Activated naive CD8-positive, alpha-beta T cell treated with anti-CD3 and anti-CD28 coated beads, Interleukin-2, amount 50 U/mL, for 24 hours (primary cell): Measurements from ENCODE around the gene OOSP1.
"Not testable (repeated sequence)": the region's sequence is repeated elsewhere in the genome, so short reads cannot be mapped to it uniquely, and the experiment has no call there.

Experiments
- ATAC-seq: fragments of 150-1000 bp; cut with Tn5 transposase; one replicate; pipeline ENCODE4 v1.10.0; 2021
- DNase-seq: peaks from one replicate; pipeline ENCODE4 v3.0.0; 2021
- H3K27ac Mint-ChIP-seq: one replicate; pipeline ENCODE4 v1.8.0; 2021; ENCODE audit warnings: mild to moderate bottlenecking, mixed read lengths
- H3K27me3 Mint-ChIP-seq: one replicate; pipeline ENCODE4 v1.8.0; 2021; ENCODE audit warnings: mixed read lengths
- H3K36me3 Mint-ChIP-seq: one replicate; pipeline ENCODE4 v1.8.0; 2021; ENCODE audit warnings: low read depth, mixed read lengths
- H3K4me1 Mint-ChIP-seq: one replicate; pipeline ENCODE4 v1.8.0; 2021; ENCODE audit warnings: mixed read lengths
- H3K4me3 Mint-ChIP-seq: one replicate; pipeline ENCODE4 v1.8.0; 2021; ENCODE audit warnings: mild to moderate bottlenecking, moderate library complexity, mixed read lengths
- H3K9me3 Mint-ChIP-seq: one replicate; pipeline ENCODE4 v1.8.0; 2021; ENCODE audit warnings: mixed read lengths

OOSP1 gene, protein sequence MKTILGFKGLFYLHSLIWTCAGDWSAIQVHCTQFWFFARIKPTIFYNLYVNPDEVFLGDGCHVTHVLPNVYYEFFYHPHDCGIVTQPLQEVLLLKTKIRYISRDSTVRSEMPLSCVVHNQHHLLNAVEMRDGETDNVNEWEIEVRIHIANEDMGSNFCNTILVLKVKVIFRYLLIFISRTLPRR

DNA sequence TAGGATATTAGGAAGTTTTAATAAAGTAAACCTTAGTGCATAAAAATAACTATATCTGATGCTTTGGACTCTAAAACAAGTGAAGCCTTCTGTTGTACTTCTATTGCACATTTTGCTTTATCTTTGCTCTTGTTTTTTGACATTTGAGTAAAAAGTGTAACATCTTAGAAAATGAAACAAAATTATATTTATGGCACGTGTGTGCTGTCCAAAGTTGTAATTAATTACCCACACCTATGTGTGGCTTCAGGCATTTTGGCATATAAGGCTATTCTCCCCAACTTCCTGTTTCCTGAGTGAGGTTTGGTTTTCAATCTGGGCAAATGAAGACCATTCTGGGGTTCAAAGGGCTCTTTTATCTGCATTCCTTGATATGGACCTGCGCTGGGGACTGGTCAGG lies at the start of gene OOSP1:
Gene OOSP1 (plus strand): TSS at position 301 of the 400 bp plus-strand sequence. CDS start 23 bp downstream, at position 324.
- no peaks in the 10 kb centered on the region for H3K36me3 Mint-ChIP-seq
- H3K4me3 Mint-ChIP-seq: no peak within 1 kb of the TSS
- no peaks in the 10 kb centered on the region for H3K9me3 Mint-ChIP-seq
- ATAC-seq: no peak
- no peaks in the 10 kb centered on the region for H3K4me1 Mint-ChIP-seq
- H3K27me3 Mint-ChIP-seq: peaks cover 12% of the 10 kb centered on the region
- no peak for DNase-seq
- H3K27ac Mint-ChIP-seq: no peak within 1 kb of the TSS

DNA sequence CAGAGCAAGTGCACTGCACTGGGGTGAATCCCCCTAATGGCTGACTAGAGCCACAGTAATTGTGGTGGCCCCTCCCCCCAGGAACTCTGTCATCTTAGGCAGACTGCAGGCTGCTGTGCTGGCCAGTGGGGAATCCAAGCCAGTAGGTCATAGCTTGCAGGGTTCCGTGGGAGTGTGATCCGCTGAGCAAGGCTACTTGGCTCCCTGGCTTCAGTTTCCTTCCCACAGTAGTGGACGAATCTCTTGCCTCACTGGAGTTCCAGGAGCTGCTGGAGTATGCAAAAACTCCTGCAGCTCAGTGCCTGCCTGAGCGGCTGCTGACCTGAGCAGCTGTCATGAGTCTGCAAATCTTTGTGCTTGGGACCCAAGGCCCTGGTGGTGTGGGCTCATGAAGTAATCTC lies 46.5 kb upstream of the OOSP1 start:
- H3K4me1 Mint-ChIP-seq: no peaks in the 10 kb centered on the region
- ATAC-seq (no peak), DNase-seq (no peak)
- H3K9me3 Mint-ChIP-seq: peaks cover 26% of the 10 kb centered on the region
- no peak overlapping the region for H3K4me3 Mint-ChIP-seq
- peaks cover 10% of the 10 kb centered on the region for H3K27me3 Mint-ChIP-seq
- peaks cover 13% of the 10 kb centered on the region for H3K36me3 Mint-ChIP-seq
- no peak overlapping the region for H3K27ac Mint-ChIP-seq

DNA sequence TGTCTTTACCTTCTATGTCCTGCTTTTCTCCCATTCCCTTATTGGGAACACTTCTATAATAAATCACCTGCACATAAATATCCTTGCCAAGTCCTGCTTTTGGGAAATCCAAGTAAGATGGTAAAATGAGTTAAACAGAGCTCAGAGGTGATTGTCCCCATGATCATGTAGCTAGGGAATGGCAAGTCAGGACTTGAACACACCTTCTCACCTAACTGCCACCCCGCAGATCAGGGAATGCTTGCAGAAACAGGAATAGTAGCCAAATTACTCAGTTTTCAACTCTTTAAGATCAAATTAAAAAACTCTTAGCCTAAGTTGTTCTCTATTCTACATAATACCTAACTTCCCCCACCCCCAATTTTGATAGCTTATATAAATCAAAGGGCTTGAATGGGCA lies 43.6 kb upstream of the OOSP1 start:
- no peak for DNase-seq
- H3K36me3 Mint-ChIP-seq: peaks cover 4% of the 10 kb centered on the region
- peaks cover 16% of the 10 kb centered on the region for H3K9me3 Mint-ChIP-seq
- H3K27ac Mint-ChIP-seq: no peak overlapping the region
- H3K4me1 Mint-ChIP-seq: no peaks in the 10 kb centered on the region
- H3K4me3 Mint-ChIP-seq: no peak overlapping the region
- H3K27me3 Mint-ChIP-seq: peaks cover 4% of the 10 kb centered on the region
- ATAC-seq: no peak

DNA sequence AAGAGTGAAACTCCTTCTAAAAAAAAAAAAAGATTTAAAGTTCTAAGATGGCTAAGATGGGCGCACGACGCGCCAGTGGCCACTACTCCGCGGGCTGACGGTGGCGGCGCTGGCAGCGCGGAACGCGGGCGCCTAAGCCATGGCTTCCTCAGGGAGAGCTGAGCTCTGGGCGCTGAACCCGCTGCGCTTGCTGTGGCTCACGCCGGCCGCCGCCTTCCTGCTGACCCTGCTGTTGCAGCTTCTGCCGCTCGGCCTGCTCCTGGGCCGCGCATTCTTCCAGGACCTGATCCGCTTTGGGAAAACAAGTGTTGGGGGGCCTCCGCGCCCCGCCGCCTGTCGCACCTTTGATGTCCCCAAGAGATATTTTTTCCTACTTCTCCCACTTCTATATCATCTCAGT lies 40.2 kb upstream of the OOSP1 start:
- Mint-ChIP-seq H3K36me3 (no peaks in the 10 kb centered on the region), H3K27ac (no peak overlapping the region), H3K4me1 (no peaks in the 10 kb centered on the region), H3K4me3 (no peak overlapping the region), H3K27me3 (peaks cover 4% of the 10 kb centered on the region), H3K9me3 (peaks cover 4% of the 10 kb centered on the region)
- ATAC-seq (no peak), DNase-seq (no peak)

DNA sequence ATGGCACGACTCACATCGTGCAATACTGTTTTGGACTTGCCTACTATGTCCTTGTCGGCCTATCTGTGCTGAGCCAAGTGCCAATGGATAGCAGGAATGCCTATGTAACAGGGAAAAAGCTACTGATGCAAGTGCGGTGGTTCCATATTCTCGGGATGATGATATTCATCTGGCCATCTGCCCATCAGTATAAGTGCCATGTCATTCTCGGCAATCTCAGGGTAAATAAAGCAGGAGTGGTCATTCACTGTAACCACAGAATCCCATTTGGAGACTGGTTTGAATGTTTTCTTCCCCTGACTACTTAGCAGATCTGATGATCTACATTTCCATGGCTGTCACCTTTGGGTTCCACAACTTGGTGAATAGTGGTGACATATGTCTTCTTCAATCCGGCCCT lies 39.6 kb upstream of the OOSP1 start:
- no peak overlapping the region for H3K4me3 Mint-ChIP-seq
- peaks cover 4% of the 10 kb centered on the region for H3K9me3 Mint-ChIP-seq
- no peak for ATAC-seq
- H3K27ac Mint-ChIP-seq: no peak overlapping the region
- peaks cover 4% of the 10 kb centered on the region for H3K27me3 Mint-ChIP-seq
- DNase-seq: no peak
- H3K36me3 Mint-ChIP-seq: no peaks in the 10 kb centered on the region
- H3K4me1 Mint-ChIP-seq: no peaks in the 10 kb centered on the region

DNA sequence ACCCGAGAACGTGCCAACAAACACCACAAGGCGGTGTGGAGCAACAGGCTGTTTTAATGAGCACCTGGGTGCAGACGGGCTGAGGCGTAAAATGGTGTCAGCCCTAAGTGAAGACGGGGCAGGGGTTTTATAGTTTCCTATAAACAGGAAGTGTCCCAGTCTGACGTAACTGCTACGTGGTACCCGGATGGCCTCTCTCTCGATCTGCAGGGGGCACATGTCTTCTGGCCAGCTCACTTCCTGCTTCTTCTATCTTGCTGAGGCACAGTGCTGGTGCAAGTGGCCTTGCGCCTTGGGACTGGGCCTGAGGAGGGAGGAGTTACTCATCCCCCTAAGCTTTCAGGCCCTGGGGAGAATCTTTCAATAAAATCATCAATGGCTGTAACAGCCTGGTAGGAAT lies 38.7 kb upstream of the OOSP1 start:
- H3K36me3 Mint-ChIP-seq: no peaks in the 10 kb centered on the region
- peaks cover 4% of the 10 kb centered on the region for H3K9me3 Mint-ChIP-seq
- no peak for DNase-seq
- no peaks in the 10 kb centered on the region for H3K4me1 Mint-ChIP-seq
- H3K27me3 Mint-ChIP-seq: peaks cover 4% of the 10 kb centered on the region
- H3K4me3 Mint-ChIP-seq: no peak overlapping the region
- no peak for ATAC-seq
- H3K27ac Mint-ChIP-seq: no peak overlapping the region

DNA sequence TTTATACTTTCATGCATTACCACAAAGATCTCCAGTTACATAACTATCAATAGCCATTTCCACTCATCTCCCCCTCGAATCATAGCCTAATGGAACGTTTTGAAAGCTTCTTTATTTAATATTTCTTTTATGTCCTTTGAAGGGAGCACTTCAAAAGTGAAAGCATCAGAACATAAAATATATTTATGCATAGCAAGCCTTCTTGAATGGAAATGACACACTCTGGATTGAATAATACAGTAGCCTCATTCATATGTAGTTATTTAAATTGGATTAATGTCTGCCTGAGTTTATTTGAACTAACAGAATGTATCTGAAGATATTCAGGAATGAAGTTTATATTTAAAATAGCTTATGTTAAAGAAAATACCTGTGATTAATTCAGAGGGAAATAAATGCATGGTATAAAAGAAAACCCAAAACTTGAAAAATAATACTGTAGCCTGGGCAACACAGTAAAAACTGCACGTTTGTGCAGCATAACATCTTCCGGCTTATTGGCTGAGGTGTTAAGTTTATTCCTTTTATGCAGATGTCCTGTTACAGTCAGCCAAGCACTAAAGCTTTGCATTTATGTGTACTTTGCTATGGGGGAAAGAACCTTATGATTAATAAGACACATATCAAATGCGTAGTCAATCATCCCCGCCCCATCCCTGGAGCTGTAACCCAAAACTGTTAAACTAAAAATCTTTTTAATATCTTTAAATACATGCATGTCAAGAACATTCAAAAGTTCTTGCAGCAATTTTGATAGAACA lies 37.7 kb upstream of the OOSP1 start:
- Mint-ChIP-seq H3K36me3 (no peaks in the 10 kb centered on the region), H3K27me3 (peaks cover 5% of the 10 kb centered on the region), H3K4me1 (no peaks in the 10 kb centered on the region), H3K9me3 (peaks cover 1% of the 10 kb centered on the region), H3K27ac (no peak overlapping the region), H3K4me3 (no peak overlapping the region)
- ATAC-seq (no peak), DNase-seq (no peak)

DNA sequence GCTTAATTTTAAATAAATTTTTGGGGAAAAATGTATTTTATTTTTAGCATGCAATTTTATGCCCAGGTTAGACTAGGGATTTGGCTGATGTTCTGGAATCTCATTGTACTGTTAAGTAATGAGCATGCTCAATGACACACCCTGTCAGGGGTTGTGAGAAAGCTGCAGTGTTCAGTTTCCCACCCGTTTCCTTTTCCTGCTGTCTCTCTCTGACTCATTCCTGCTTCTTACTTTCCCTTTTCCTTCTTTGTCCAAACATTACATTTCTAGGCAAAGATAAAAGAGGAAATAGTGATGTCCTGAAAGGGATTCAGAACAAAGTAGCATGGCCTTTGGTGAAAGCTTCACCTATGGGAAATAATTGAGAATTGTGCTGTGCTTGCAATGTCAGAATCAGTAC lies 36.9 kb upstream of the OOSP1 start:
- no peaks in the 10 kb centered on the region for H3K9me3 Mint-ChIP-seq
- no peak for ATAC-seq
- no peak overlapping the region for H3K4me3 Mint-ChIP-seq
- no peaks in the 10 kb centered on the region for H3K4me1 Mint-ChIP-seq
- no peak overlapping the region for H3K27ac Mint-ChIP-seq
- no peaks in the 10 kb centered on the region for H3K36me3 Mint-ChIP-seq
- no peak for DNase-seq
- H3K27me3 Mint-ChIP-seq: peaks cover 2% of the 10 kb centered on the region

DNA sequence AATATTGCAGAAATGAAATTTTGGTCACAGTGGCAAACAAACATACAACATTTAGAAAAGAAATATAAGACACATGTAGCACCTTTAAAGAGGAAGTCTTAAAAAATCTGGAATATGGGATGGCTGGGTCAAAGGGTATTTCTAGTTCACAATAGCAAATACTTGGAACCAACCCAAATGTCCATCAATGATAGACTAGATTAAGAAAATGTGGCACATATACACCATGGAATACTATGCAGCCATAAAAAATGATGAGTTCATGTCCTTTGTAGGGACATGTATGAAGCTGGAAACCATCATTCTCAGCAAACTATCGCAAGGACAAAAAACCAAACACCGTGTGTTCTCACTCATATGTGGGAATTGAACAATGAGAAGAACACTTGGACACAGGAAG lies 34.7 kb upstream of the OOSP1 start:
- not testable (repeated sequence) for H3K4me3 Mint-ChIP-seq, H3K36me3 Mint-ChIP-seq, H3K27me3 Mint-ChIP-seq, H3K4me1 Mint-ChIP-seq, ATAC-seq, H3K27ac Mint-ChIP-seq, DNase-seq, H3K9me3 Mint-ChIP-seq

DNA sequence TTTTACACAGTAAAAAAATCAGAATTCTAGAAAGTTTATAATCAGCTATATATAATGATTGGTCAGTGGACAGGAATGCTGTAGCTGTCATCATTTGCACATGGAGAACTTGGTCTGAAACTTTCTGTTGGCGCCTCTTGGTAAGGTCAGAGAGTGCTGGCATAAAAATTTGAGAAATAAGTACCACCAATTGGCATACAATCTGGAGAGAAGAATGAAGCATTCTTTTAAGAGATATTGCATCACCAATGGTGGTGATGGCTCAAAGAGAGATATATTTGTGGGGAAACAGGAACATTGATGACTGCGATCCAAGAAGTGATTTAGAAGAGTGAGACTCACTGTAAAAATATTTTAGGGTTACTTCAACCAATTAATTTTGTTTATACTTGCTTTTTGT lies 19.8 kb upstream of the OOSP1 start:
- ATAC-seq: no peak
- Mint-ChIP-seq H3K4me1 (no peaks in the 10 kb centered on the region), H3K4me3 (no peak overlapping the region), H3K27me3 (peaks cover 3% of the 10 kb centered on the region), H3K9me3 (peaks cover 26% of the 10 kb centered on the region), H3K27ac (no peak overlapping the region), H3K36me3 (peaks cover 8% of the 10 kb centered on the region)
- no peak for DNase-seq

DNA sequence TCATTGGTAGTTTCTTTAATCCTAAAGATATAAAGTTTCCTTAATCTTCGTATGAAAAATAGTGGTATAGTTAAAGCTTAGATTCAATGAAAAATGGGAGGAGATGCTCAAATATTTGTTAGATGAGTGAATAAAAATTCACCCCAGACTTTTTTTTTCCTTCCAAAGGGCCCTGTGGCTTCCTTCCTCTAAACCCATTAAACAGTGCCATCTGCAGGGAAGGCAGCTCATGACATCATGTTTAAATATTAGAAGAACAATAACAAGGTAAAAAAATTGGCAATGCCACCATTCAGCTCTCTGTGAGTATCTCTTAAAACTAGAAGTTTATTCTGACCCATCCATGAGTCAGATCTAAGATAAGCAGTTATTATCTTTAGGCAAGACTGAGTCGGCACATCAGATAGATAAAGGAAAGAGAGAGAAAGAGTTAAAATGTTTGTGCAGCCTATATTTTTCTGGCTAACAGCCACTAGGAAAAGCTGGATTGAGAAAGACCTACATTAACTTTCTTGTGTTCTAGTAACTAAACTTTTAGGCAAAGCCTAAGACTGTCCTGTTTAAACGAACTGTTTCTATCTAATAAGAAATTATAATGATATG lies 19.1 kb upstream of the OOSP1 start:
- Mint-ChIP-seq H3K27me3 (peaks cover 3% of the 10 kb centered on the region), H3K4me1 (no peaks in the 10 kb centered on the region), H3K9me3 (peaks cover 29% of the 10 kb centered on the region), H3K4me3 (no peak overlapping the region), H3K27ac (no peak overlapping the region), H3K36me3 (peaks cover 8% of the 10 kb centered on the region)
- DNase-seq (peak; percentile 20), ATAC-seq (no peak)

DNA sequence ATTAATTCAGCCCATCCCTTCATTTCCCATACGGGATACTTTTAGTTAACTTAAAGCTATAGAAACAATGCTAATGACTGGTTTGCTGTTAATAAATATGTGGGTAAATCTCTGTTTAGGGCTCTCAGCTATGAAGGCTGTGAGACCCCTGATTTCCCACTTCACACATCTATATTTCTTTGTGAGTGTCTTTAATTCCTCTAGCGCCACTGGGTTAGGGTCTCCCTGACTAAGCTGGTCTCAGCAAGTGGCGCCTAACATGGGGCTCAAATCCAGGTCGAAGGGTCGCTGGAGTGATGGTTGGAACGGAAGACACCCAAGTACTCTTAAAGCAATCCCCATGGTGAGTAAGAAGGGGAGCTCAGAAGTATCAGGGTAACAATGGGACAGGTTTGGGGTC lies 14.4 kb upstream of the OOSP1 start:
- H3K27ac Mint-ChIP-seq: no peak overlapping the region
- H3K9me3 Mint-ChIP-seq: peaks cover 50% of the 10 kb centered on the region
- ATAC-seq (no peak), DNase-seq (peak; percentile 6)
- H3K4me3 Mint-ChIP-seq: no peak overlapping the region
- no peaks in the 10 kb centered on the region for H3K27me3 Mint-ChIP-seq
- H3K36me3 Mint-ChIP-seq: peaks cover 12% of the 10 kb centered on the region
- H3K4me1 Mint-ChIP-seq: no peaks in the 10 kb centered on the region

DNA sequence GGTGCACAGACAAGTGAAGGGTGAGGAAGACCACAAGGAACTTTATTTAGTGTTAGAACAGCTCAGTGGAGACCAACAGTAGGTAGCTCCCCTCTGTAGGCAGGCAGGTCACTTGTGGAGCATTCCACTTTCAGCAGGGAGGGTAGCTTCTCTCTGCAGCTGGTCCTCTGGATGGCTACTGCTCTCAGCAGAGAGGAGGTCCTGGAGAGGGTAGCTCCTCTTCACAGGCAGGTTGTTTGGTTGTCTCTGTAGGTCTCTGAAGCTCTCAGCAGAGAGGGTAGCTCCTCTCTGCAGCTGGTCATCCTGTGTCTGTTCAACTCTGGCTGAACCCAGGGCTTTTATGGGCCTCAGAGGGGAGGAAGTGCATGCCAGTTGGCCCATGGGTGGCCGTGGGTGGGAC lies 6.5 kb upstream of the OOSP1 start:
- H3K9me3 Mint-ChIP-seq: peaks cover 23% of the 10 kb centered on the region
- H3K27ac Mint-ChIP-seq: no peak overlapping the region
- ATAC-seq: no peak
- H3K4me3 Mint-ChIP-seq: no peak overlapping the region
- H3K36me3 Mint-ChIP-seq: no peaks in the 10 kb centered on the region
- no peak for DNase-seq
- no peaks in the 10 kb centered on the region for H3K4me1 Mint-ChIP-seq
- no peaks in the 10 kb centered on the region for H3K27me3 Mint-ChIP-seq

DNA sequence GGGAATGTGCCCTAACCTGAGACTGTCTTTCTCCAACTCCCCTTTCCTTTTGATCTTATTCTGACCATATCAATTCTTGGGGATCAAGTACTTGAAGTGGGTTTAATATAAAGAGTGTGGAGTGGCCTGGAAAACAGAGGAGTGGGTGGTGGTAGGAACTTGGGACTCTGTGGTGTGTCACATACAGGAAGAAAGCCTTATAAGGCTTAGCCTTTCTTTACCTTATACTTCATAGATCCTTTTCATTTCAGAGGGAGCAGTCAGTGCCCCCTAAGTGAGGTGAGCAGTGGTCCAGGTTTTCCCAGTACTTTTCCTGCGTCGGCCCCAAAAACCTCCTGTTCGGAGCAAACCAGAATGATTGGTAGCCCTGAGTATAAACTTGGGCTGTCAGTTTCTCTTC lies 486 bp downstream of the OOSP1 start:
- DNase-seq: no peak
- Mint-ChIP-seq H3K4me3 (no peak overlapping the region), H3K27me3 (peaks cover 14% of the 10 kb centered on the region), H3K27ac (no peak overlapping the region), H3K9me3 (no peaks in the 10 kb centered on the region), H3K36me3 (no peaks in the 10 kb centered on the region), H3K4me1 (no peaks in the 10 kb centered on the region)
- ATAC-seq: no peak

DNA sequence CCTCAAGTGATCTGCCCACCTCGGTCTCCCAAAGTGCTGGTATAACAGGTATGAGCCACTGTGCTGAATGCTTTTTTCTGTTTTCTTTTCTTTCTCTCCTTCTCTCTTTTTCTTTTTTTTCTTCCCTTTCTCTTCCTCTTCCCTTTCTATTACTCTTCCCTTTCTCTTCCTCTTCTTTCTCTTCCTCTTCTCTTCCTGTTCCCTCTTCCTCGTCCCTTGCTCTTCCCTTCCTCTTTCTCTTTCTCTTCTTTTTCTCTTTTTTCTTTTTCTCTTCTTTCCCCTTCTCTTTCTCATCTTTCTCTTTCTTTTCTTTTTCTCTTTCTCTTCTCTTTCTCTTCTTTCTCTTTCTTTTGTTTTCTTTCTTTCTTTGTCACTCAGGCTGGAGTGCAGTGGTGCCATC lies 1.2 kb downstream of the OOSP1 start:
- DNase-seq: no peak
- no peaks in the 10 kb centered on the region for H3K36me3 Mint-ChIP-seq
- H3K4me1 Mint-ChIP-seq: no peaks in the 10 kb centered on the region
- no peaks in the 10 kb centered on the region for H3K9me3 Mint-ChIP-seq
- peaks cover 14% of the 10 kb centered on the region for H3K27me3 Mint-ChIP-seq
- no peak for ATAC-seq
- no peak overlapping the region for H3K4me3 Mint-ChIP-seq
- no peak overlapping the region for H3K27ac Mint-ChIP-seq
